ENCODE results near the gene RANGAP1. TPM values are rescaled to one million over a fixed set of nuclear protein-coding genes. Genes with fewer than 3 reads are reported as not detected.
"Not testable (repeated sequence)": the region's sequence is repeated elsewhere in the genome, so short reads cannot be mapped to it uniquely, and the experiment has no call there.

Gene RANGAP1
- total and polyA plus RNA-seq, 5 donors, result 26.0 to 38.5 (median 30.2) TPM

GRCh38 chr22:41259756-41260155 lies 26.2 kb downstream of the RANGAP1 start:
- DNase-seq; H3K27ac ChIP-seq (ENCODE audit: low read length); ATAC-seq; H3K27me3 ChIP-seq (ENCODE audit: control insufficient read depth, insufficient read depth); H3K4me3 ChIP-seq (ENCODE audit: low read length); H3K9me3 ChIP-seq (ENCODE audit: control insufficient read depth, low read length); intact Hi-C loops (cut with DNase I); H3K4me1 ChIP-seq (ENCODE audit: control insufficient read depth, insufficient read depth, low read length): not testable (repeated sequence)
- 99% methylated on average over 4 of the region's 4 CpGs for WGBS

GRCh38 chr22:41257696-41258095 lies 28.3 kb downstream of the RANGAP1 start:
- Histone ChIP-seq H3K4me3 (ENCODE audit: low read length) (no peak overlapping the region), H3K9me3 (ENCODE audit: control insufficient read depth, low read length) (no peaks in the 10 kb centered on the region), H3K27me3 (ENCODE audit: control insufficient read depth, insufficient read depth) (no peaks in the 10 kb centered on the region), H3K4me1 (ENCODE audit: control insufficient read depth, insufficient read depth, low read length) (peaks cover 6% of the 10 kb centered on the region), H3K27ac (ENCODE audit: low read length) (no peak overlapping the region)
- intact Hi-C loops (cut with DNase I), result no loop called here
- DNase-seq, result no peak
- ATAC-seq, result no peak
- WGBS, result 80% methylated on average over 11 of the region's 11 CpGs

- intact Hi-C loops (cut with DNase I), result no loop called here
- ATAC-seq (no peak), DNase-seq (peak in 1 of 3 donors; percentile 60)
- no peak overlapping the region for H3K4me3 ChIP-seq (ENCODE audit: low read length)
- H3K27me3 ChIP-seq (ENCODE audit: control insufficient read depth, insufficient read depth), result no peaks in the 10 kb centered on the region
- H3K27ac ChIP-seq (ENCODE audit: low read length), result no peak overlapping the region
- no peaks in the 10 kb centered on the region for H3K9me3 ChIP-seq (ENCODE audit: control insufficient read depth, low read length)
- H3K4me1 ChIP-seq (ENCODE audit: control insufficient read depth, insufficient read depth, low read length), result no peaks in the 10 kb centered on the region
- WGBS, result 76% methylated on average over 20 of the region's 20 CpGs
These were observed 29.4 kb downstream of the RANGAP1 start for GRCh38 chr22:41256254-41257253.

GRCh38 chr22:41254230-41254629 lies 31.8 kb downstream of the RANGAP1 start:
- Histone ChIP-seq H3K27ac (ENCODE audit: low read length) (no peak overlapping the region), H3K9me3 (ENCODE audit: control insufficient read depth, low read length) (no peaks in the 10 kb centered on the region), H3K4me3 (ENCODE audit: low read length) (no peak overlapping the region), H3K4me1 (ENCODE audit: control insufficient read depth, insufficient read depth, low read length) (no peaks in the 10 kb centered on the region), H3K27me3 (ENCODE audit: control insufficient read depth, insufficient read depth) (no peaks in the 10 kb centered on the region)
- no peak for ATAC-seq
- peak in 2 of 3 donors; percentile 6 to 17 for DNase-seq
- intact Hi-C loops (cut with DNase I), result no loop called here
- 88% methylated on average over 7 of the region's 7 CpGs for WGBS

GRCh38 chr22:41252365-41252764 lies 33.6 kb downstream of the RANGAP1 start:
- intact Hi-C loops (cut with DNase I), result no loop called here
- Histone ChIP-seq H3K9me3 (ENCODE audit: control insufficient read depth, low read length) (no peaks in the 10 kb centered on the region), H3K27me3 (ENCODE audit: control insufficient read depth, insufficient read depth) (no peaks in the 10 kb centered on the region), H3K4me1 (ENCODE audit: control insufficient read depth, insufficient read depth, low read length) (no peaks in the 10 kb centered on the region), H3K27ac (ENCODE audit: low read length) (no peak overlapping the region), H3K4me3 (ENCODE audit: low read length) (no peak overlapping the region)
- ATAC-seq, result no peak
- peak in 1 of 3 donors; percentile 29 for DNase-seq
- WGBS, result 86% methylated on average over 8 of the region's 8 CpGs

GRCh38 chr22:41250127-41250526 lies 35.9 kb downstream of the RANGAP1 start:
- Histone ChIP-seq H3K9me3 (ENCODE audit: control insufficient read depth, low read length) (no peaks in the 10 kb centered on the region), H3K27ac (ENCODE audit: low read length) (no peak overlapping the region), H3K27me3 (ENCODE audit: control insufficient read depth, insufficient read depth) (no peaks in the 10 kb centered on the region), H3K4me3 (ENCODE audit: low read length) (no peak overlapping the region), H3K4me1 (ENCODE audit: control insufficient read depth, insufficient read depth, low read length) (no peaks in the 10 kb centered on the region)
- WGBS, result 94% methylated on average over 12 of the region's 12 CpGs
- ATAC-seq, result no peak
- no peak for DNase-seq
- intact Hi-C loops (cut with DNase I), result no loop called here

- intact Hi-C loops (cut with DNase I), result no loop called here
- Histone ChIP-seq H3K4me1 (ENCODE audit: control insufficient read depth, insufficient read depth, low read length) (no peaks in the 10 kb centered on the region), H3K27ac (ENCODE audit: low read length) (no peak overlapping the region), H3K9me3 (ENCODE audit: control insufficient read depth, low read length) (no peaks in the 10 kb centered on the region), H3K27me3 (ENCODE audit: control insufficient read depth, insufficient read depth) (no peaks in the 10 kb centered on the region), H3K4me3 (ENCODE audit: low read length) (no peak overlapping the region)
- ATAC-seq, result no peak
- DNase-seq, result no peak
- 94% methylated on average over 14 of the region's 14 CpGs for WGBS
These were observed 36.5 kb downstream of the RANGAP1 start for GRCh38 chr22:41249442-41249841.

- ATAC-seq (peak; percentile 25 to 40), DNase-seq (peak in 1 of 3 donors; percentile 72)
- Histone ChIP-seq H3K27me3 (ENCODE audit: control insufficient read depth, insufficient read depth) (no peaks in the 10 kb centered on the region), H3K9me3 (ENCODE audit: control insufficient read depth, low read length) (no peaks in the 10 kb centered on the region), H3K4me1 (ENCODE audit: control insufficient read depth, insufficient read depth, low read length) (no peaks in the 10 kb centered on the region), H3K27ac (ENCODE audit: low read length) (peak overlapping the region; percentile 26), H3K4me3 (ENCODE audit: low read length) (no peak overlapping the region)
- intact Hi-C loops (cut with DNase I), result no loop called here
- 83% methylated on average over 10 of the region's 10 CpGs for WGBS
These were observed 37.2 kb downstream of the RANGAP1 start for GRCh38 chr22:41248758-41249157.

- no peaks in the 10 kb centered on the region for H3K4me1 ChIP-seq (ENCODE audit: control insufficient read depth, insufficient read depth, low read length)
- ATAC-seq, result peak; percentile 7 to 8
- peak overlapping the region; percentile 33 for H3K27ac ChIP-seq (ENCODE audit: low read length)
- no peaks in the 10 kb centered on the region for H3K9me3 ChIP-seq (ENCODE audit: control insufficient read depth, low read length)
- DNase-seq, result no peak
- intact Hi-C loops (cut with DNase I), result no loop called here
- no peak overlapping the region for H3K4me3 ChIP-seq (ENCODE audit: low read length)
- WGBS, result 89% methylated on average over 15 of the region's 15 CpGs
- H3K27me3 ChIP-seq (ENCODE audit: control insufficient read depth, insufficient read depth), result no peaks in the 10 kb centered on the region
These were observed 37.7 kb downstream of the RANGAP1 start for GRCh38 chr22:41248314-41248713.

- DNase-seq, result peak in 1 of 3 donors; percentile 68
- peak; percentile 5 to 49 for ATAC-seq
- no peak overlapping the region for H3K4me3 ChIP-seq (ENCODE audit: low read length)
These were observed 38.3 kb downstream of the RANGAP1 start for GRCh38 chr22:41247703-41248102.

GRCh38 chr22:41245917-41246499 lies 40.0 kb downstream of the RANGAP1 start:
- 85% methylated on average over 21 of the region's 21 CpGs for whole genome bisulfite sequencing
- no peaks in the 10 kb centered on the region for H3K27me3 ChIP-seq (ENCODE audit: control insufficient read depth, insufficient read depth)
- DNase-seq (no peak), ATAC-seq (peak in 1 of 2 donors; percentile 5)
- H3K4me1 ChIP-seq (ENCODE audit: control insufficient read depth, insufficient read depth, low read length), result no peaks in the 10 kb centered on the region
- no peak overlapping the region for H3K4me3 ChIP-seq (ENCODE audit: low read length)
- H3K27ac ChIP-seq (ENCODE audit: low read length), result no peak overlapping the region
- intact Hi-C loops (cut with DNase I), result no loop called here
- no peaks in the 10 kb centered on the region for H3K9me3 ChIP-seq (ENCODE audit: control insufficient read depth, low read length)

More at GRCh38 chr22:41247703-41248102, 38.3 kb downstream of the RANGAP1 start:
- Histone ChIP-seq H3K4me1 (ENCODE audit: control insufficient read depth, insufficient read depth, low read length) (no peaks in the 10 kb centered on the region), H3K27me3 (ENCODE audit: control insufficient read depth, insufficient read depth) (no peaks in the 10 kb centered on the region), H3K27ac (ENCODE audit: low read length) (peak overlapping the region; percentile 33), H3K9me3 (ENCODE audit: control insufficient read depth, low read length) (no peaks in the 10 kb centered on the region)
- WGBS, result 70% methylated on average over 7 of the region's 7 CpGs
- intact Hi-C loops (cut with DNase I), result no loop called here

Data from right cardiac atrium (tissue), 5 donors.